SK-N-SH treated with all-trans-retinoic acid at 6 μM for 48 hours (cell line): ENCODE measurements around the gene CHRD.
A peak's percentile ranks its signal among the peaks of the same experiment; 100 is the strongest.

ENCODE experiments used
- ATAC-seq: fragments of 200-7000 bp; cut with Tn5 transposase; 3 replicates; pipeline ENCODE4 v1.9.1; 2020; ENCODE audit warnings: mild to moderate bottlenecking, moderate library complexity
- BACH2 ChIP-seq: fragments of 250-450 bp; sonication (Bioruptor Pico); IDR thresholded peaks from 2 replicates; pipeline ENCODE4 v1.9.0; 2021; ENCODE audit warnings: mild to moderate bottlenecking, borderline replicate concordance
- CREB5 ChIP-seq: fragments of 250-450 bp; sonication (Bioruptor Pico); IDR thresholded peaks from 2 replicates; pipeline ENCODE4 v1.5.1; 2020; ENCODE audit warnings: low read depth, mild to moderate bottlenecking, moderate library complexity
- CSDC2 ChIP-seq: fragments of 250-450 bp; sonication (Bioruptor Pico); IDR thresholded peaks from 2 replicates; pipeline ENCODE4 v1.5.0; 2020; ENCODE audit warnings: mild to moderate bottlenecking, moderate library complexity
- CSRNP3 ChIP-seq: fragments of 250-450 bp; sonication (Bioruptor Pico); IDR thresholded peaks from 2 replicates; pipeline ENCODE4 v1.5.1; 2021; ENCODE audit warnings: mild to moderate bottlenecking, moderate library complexity
- ESRRG ChIP-seq: fragments of 250-450 bp; sonication (Bioruptor Pico); IDR thresholded peaks from 2 replicates; pipeline ENCODE4 v1.6.1; 2021; ENCODE audit warnings: mild to moderate bottlenecking
- GLIS3 ChIP-seq: fragments of 250-450 bp; sonication (Bioruptor Pico); IDR thresholded peaks from 2 replicates; pipeline ENCODE4 v1.5.0; 2020; ENCODE audit warnings: mild to moderate bottlenecking, moderate library complexity
- ISL1 ChIP-seq: fragments of 250-450 bp; sonication (Bioruptor Pico); IDR thresholded peaks from 2 replicates; pipeline ENCODE4 v2.1.2; 2022; ENCODE audit warnings: mild to moderate bottlenecking, moderate library complexity
- OSR1 ChIP-seq: fragments of 250-450 bp; sonication (Bioruptor Pico); IDR thresholded peaks from 2 replicates; pipeline ENCODE4 v1.8.0; 2022; ENCODE audit warnings: moderate library complexity, mild to moderate bottlenecking, inconsistent platforms
- PATZ1 ChIP-seq: fragments of 250-450 bp; sonication (Bioruptor Pico); IDR thresholded peaks from 2 replicates; pipeline ENCODE4 v1.8.0; 2020; ENCODE audit warnings: mild to moderate bottlenecking, moderate library complexity, borderline replicate concordance
- POU6F1 ChIP-seq: fragments of 250-450 bp; sonication (Bioruptor Pico); IDR thresholded peaks from 2 replicates; pipeline ENCODE4 v1.8.0; 2021; ENCODE audit warnings: low read depth, mild to moderate bottlenecking, moderate library complexity, borderline replicate concordance
- PPARA ChIP-seq: fragments of 250-450 bp; sonication (Bioruptor Pico); IDR thresholded peaks from 2 replicates; pipeline ENCODE4 v1.5.0; 2020; ENCODE audit warnings: mild to moderate bottlenecking, borderline replicate concordance
- SNAI2 ChIP-seq: fragments of 250-450 bp; sonication (Bioruptor Pico); IDR thresholded peaks from 2 replicates; pipeline ENCODE4 v1.5.0; 2020; ENCODE audit warnings: mild to moderate bottlenecking, moderate library complexity
- TCF4 ChIP-seq: fragments of 250-450 bp; sonication (Bioruptor Pico); IDR thresholded peaks from 2 replicates; pipeline ENCODE4 v1.8.0; 2021; ENCODE audit warnings: mild to moderate bottlenecking, moderate library complexity, borderline replicate concordance
- TOX ChIP-seq: fragments of 250-450 bp; sonication (Bioruptor Pico); IDR thresholded peaks from 2 replicates; pipeline ENCODE4 v1.8.0; 2021; ENCODE audit warnings: mild to moderate bottlenecking, moderate library complexity, borderline replicate concordance
- TSHZ2 ChIP-seq: fragments of 250-450 bp; sonication (Bioruptor Pico); IDR thresholded peaks from 2 replicates; pipeline ENCODE4 v1.5.0; 2020; ENCODE audit warnings: mild to moderate bottlenecking, moderate library complexity
- ZC3H10 ChIP-seq: fragments of 250-450 bp; sonication (Bioruptor Pico); IDR thresholded peaks from 2 replicates; pipeline ENCODE4 v1.5.1; 2021; ENCODE audit warnings: mild to moderate bottlenecking, moderate library complexity
- ZFP3 ChIP-seq: fragments of 250-450 bp; sonication (Bioruptor Pico); IDR thresholded peaks from 2 replicates; pipeline ENCODE4 v1.5.0; 2020; ENCODE audit warnings: mild to moderate bottlenecking, moderate library complexity
- ZFP30 ChIP-seq: fragments of 450-650 bp; formaldehyde crosslinking; IDR thresholded peaks from 2 replicates; pipeline ENCODE4 v1.5.0; 2022; ENCODE audit warnings: mild to moderate bottlenecking, moderate library complexity
- ZNF565 ChIP-seq: fragments of 450-650 bp; formaldehyde crosslinking; conservative IDR thresholded peaks from 2 replicates; pipeline ENCODE4 v1.5.0; 2020; ENCODE audit warnings: low read depth, mild to moderate bottlenecking, moderate library complexity
- ZNF70 ChIP-seq: fragments of 450-650 bp; formaldehyde crosslinking; IDR thresholded peaks from 2 replicates; pipeline ENCODE4 v1.5.0; 2020; ENCODE audit warnings: mild to moderate bottlenecking, moderate library complexity
- ZNF8 ChIP-seq: fragments of 450-650 bp; formaldehyde crosslinking; IDR thresholded peaks from 2 replicates; pipeline ENCODE4 v1.5.0; 2020; ENCODE audit warnings: mild to moderate bottlenecking, moderate library complexity

The CHRD gene

GRCh38 chr3:184358921-184359350 lies 20.9 kb upstream of the CHRD start:
- TF ChIP-seq ISL1 (CRISPR knock-in tag): no peak
- TF ChIP-seq, all 23 proteins: peak for 0
- ATAC-seq: no peak

- TF ChIP-seq ESRRG (no peak), ZC3H10 (CRISPR knock-in tag) (no peak)
- no peak for ATAC-seq
Measured at GRCh38 chr3:184359610-184360009, 20.2 kb upstream of the CHRD start.

GRCh38 chr3:184360070-184360928 lies 19.6 kb upstream of the CHRD start:
- no peak for ATAC-seq
- no peak for TF ChIP-seq TCF4 (CRISPR knock-in tag)
- no peak for TF ChIP-seq ZNF8 (CRISPR knock-in tag)
- no peak for TF ChIP-seq SNAI2 (CRISPR knock-in tag)
- TF ChIP-seq ZNF70 (CRISPR knock-in tag): no peak
- no peak for TF ChIP-seq CSRNP3 (CRISPR knock-in tag)
- TF ChIP-seq TOX (CRISPR knock-in tag): no peak
- no peak for TF ChIP-seq ESRRG
- no peak for TF ChIP-seq ISL1 (CRISPR knock-in tag)
- no peak for TF ChIP-seq OSR1 (CRISPR knock-in tag)
- no peak for TF ChIP-seq GLIS3 (CRISPR knock-in tag)
- TF ChIP-seq POU6F1: no peak
- TF ChIP-seq ZC3H10 (CRISPR knock-in tag): no peak
- no peak for TF ChIP-seq TSHZ2
- no peak for TF ChIP-seq ZNF565 (CRISPR knock-in tag)
- no peak for TF ChIP-seq CSDC2
- no peak for TF ChIP-seq PATZ1 (CRISPR knock-in tag)
- no peak for TF ChIP-seq PPARA (CRISPR knock-in tag)
- TF ChIP-seq ZFP3: no peak

- TF ChIP-seq TOX (CRISPR knock-in tag) (no peak), ZNF70 (CRISPR knock-in tag) (no peak), ZNF8 (CRISPR knock-in tag) (no peak), ZFP3 (no peak), OSR1 (CRISPR knock-in tag) (no peak), ESRRG (no peak), CSDC2 (no peak), ZNF565 (CRISPR knock-in tag) (no peak), GLIS3 (CRISPR knock-in tag) (no peak), ZC3H10 (CRISPR knock-in tag) (no peak), BACH2 (CRISPR knock-in tag) (no peak), ISL1 (CRISPR knock-in tag) (no peak), ZFP30 (CRISPR knock-in tag) (no peak), SNAI2 (CRISPR knock-in tag) (no peak), PPARA (CRISPR knock-in tag) (no peak), PATZ1 (CRISPR knock-in tag) (no peak), CREB5 (CRISPR knock-in tag) (no peak)
- TF ChIP-seq, all 23 proteins: peak for 0
- ATAC-seq: peak; percentile 0
Measured at GRCh38 chr3:184360929-184361531, 18.8 kb upstream of the CHRD start.
